CD4-positive, alpha-beta T cell treated with Interleukin-4 for 1 hour (primary cell): ENCODE data around the gene SYT17.
"Not testable (repeated sequence)": the region's sequence is repeated elsewhere in the genome, so short reads cannot be mapped to it uniquely, and the experiment has no call there.

Experiments
- DNase-seq, 2 donors: peaks; one replicate each; pipeline ENCODE4 v3.0.0-alpha.2; 2020 to 2022

The SYT17 gene

GRCh38 chr16:19174478-19174877 is 6.4 kb downstream of the SYT17 start:
- DNase-seq: no peak

- no peak for DNase-seq
Observed at GRCh38 chr16:19175492-19176262, 7.6 kb downstream of the SYT17 start.

- no peak for DNase-seq
Observed at GRCh38 chr16:19177111-19177739, 9.2 kb downstream of the SYT17 start.

GRCh38 chr16:19179546-19180490 is 11.8 kb downstream of the SYT17 start:
- peak; percentile 38 to 66 for DNase-seq

GRCh38 chr16:19180741-19181140 is 12.7 kb downstream of the SYT17 start:
- DNase-seq: no peak

GRCh38 chr16:19182481-19182880 is 14.4 kb downstream of the SYT17 start:
- DNase-seq: no peak

- DNase-seq: no peak
Observed at GRCh38 chr16:19183187-19183586, 15.1 kb downstream of the SYT17 start.

- DNase-seq: no peak
Observed at GRCh38 chr16:19184823-19185509, 16.9 kb downstream of the SYT17 start.

GRCh38 chr16:19185510-19185851 is 17.4 kb downstream of the SYT17 start:
- no peak for DNase-seq

GRCh38 chr16:19186408-19186807 is 18.4 kb downstream of the SYT17 start:
- DNase-seq: no peak

GRCh38 chr16:19187961-19188360 is 19.9 kb downstream of the SYT17 start:
- DNase-seq: not testable (repeated sequence)

- no peak for DNase-seq
Observed at GRCh38 chr16:19188406-19188805, 20.4 kb downstream of the SYT17 start.

GRCh38 chr16:19192865-19193264 is 24.8 kb downstream of the SYT17 start:
- DNase-seq: no peak

- DNase-seq: no peak
Observed at GRCh38 chr16:19196871-19197270, 28.8 kb downstream of the SYT17 start.

- no peak for DNase-seq
Observed at GRCh38 chr16:19203374-19203966, 35.4 kb downstream of the SYT17 start.

- peak in 1 of 2 donors; percentile 24 for DNase-seq
Observed at GRCh38 chr16:19210280-19210924, 42.4 kb downstream of the SYT17 start.

GRCh38 chr16:19210968-19211367 is 42.9 kb downstream of the SYT17 start:
- DNase-seq: peak in 1 of 2 donors; percentile 24

GRCh38 chr16:19212059-19212458 is 44.0 kb downstream of the SYT17 start:
- DNase-seq: no peak

- no peak for DNase-seq
Observed at GRCh38 chr16:19213885-19214284, 45.8 kb downstream of the SYT17 start.

- DNase-seq: no peak
Observed at GRCh38 chr16:19215705-19216104, 47.7 kb downstream of the SYT17 start.

GRCh38 chr16:19218581-19218980 is 50.5 kb downstream of the SYT17 start:
- no peak for DNase-seq

GRCh38 chr16:19219836-19220235 is 51.8 kb downstream of the SYT17 start:
- no peak for DNase-seq
